Loucy (cell line): ENCODE results near the gene CMTM7.

Experiments
- H2AFZ ChIP-seq: fragments of 200-600 bp; sonication (generic); 2 replicates; pipeline ENCODE4 v1.6.0; 2016; ENCODE audit warnings: antibody characterized with exemption, mild to moderate bottlenecking, low read length, moderate library complexity
- H3F3A ChIP-seq: fragments of 200-600 bp; 2 replicates; pipeline ENCODE4 v1.6.0; 2016; ENCODE audit warnings: antibody characterized with exemption, low read depth, mild to moderate bottlenecking
- H3K27me3 ChIP-seq: fragments of 200-600 bp; sonication (generic); 2 replicates; pipeline ENCODE4 v1.6.1; 2014; ENCODE audit warnings: low read length, mild to moderate bottlenecking; ENCODE audit not compliant: insufficient read depth, poor library complexity, severe bottlenecking
- H3K36me3 ChIP-seq: fragments of 200-600 bp; sonication (generic); 2 replicates; pipeline ENCODE4 v1.6.1; 2016; ENCODE audit warnings: low read length; ENCODE audit not compliant: insufficient read depth
- H3K4me1 ChIP-seq: fragments of 200-600 bp; sonication (generic); 2 replicates; pipeline ENCODE4 v1.5.1; 2014; ENCODE audit warnings: low read length, mild to moderate bottlenecking; ENCODE audit not compliant: insufficient read depth, poor library complexity, severe bottlenecking
- H3K4me2 ChIP-seq: fragments of 200-600 bp; sonication (generic); 2 replicates; pipeline ENCODE4 v1.6.0; 2014; ENCODE audit warnings: antibody characterized with exemption, low read length, low read depth, mild to moderate bottlenecking; ENCODE audit not compliant: poor library complexity, severe bottlenecking
- H3K4me3 ChIP-seq: fragments of 200-600 bp; sonication (generic); 2 replicates; pipeline ENCODE4 v1.5.1; 2014; ENCODE audit warnings: low read length, mild to moderate bottlenecking, mixed read lengths; ENCODE audit not compliant: poor library complexity, severe bottlenecking
- H3K79me2 ChIP-seq: fragments of 200-600 bp; sonication (generic); 2 replicates; pipeline ENCODE4 v1.6.1; 2014; ENCODE audit warnings: low read length; ENCODE audit not compliant: insufficient read depth
- H3K9ac ChIP-seq: fragments of 200-600 bp; sonication (generic); 2 replicates; pipeline ENCODE4 v1.6.0; 2014; ENCODE audit warnings: mild to moderate bottlenecking, low read depth, low read length, moderate library complexity; ENCODE audit not compliant: poor library complexity, severe bottlenecking
- H3K9me2 ChIP-seq: fragments of 200-600 bp; sonication (generic); replicated peaks from 2 replicates; pipeline ENCODE4 v1.6.1; 2016; ENCODE audit warnings: low read depth, low read length, mixed read lengths
- H3K9me3 ChIP-seq: fragments of 200-600 bp; sonication (generic); 2 replicates; pipeline ENCODE4 v1.6.1; 2014; ENCODE audit warnings: mild to moderate bottlenecking, antibody characterized with exemption, low read length, low read depth; ENCODE audit not compliant: insufficient read depth
- H4K20me1 ChIP-seq: fragments of 200-600 bp; sonication (generic); 2 replicates; pipeline ENCODE4 v1.6.0; 2014; ENCODE audit warnings: antibody characterized with exemption, low read length, mild to moderate bottlenecking; ENCODE audit not compliant: insufficient read depth, poor library complexity, severe bottlenecking
- EZH2phosphoT487 ChIP-seq: fragments of 200-600 bp; IDR thresholded peaks from 2 replicates; pipeline ENCODE4 v1.6.1; 2018; ENCODE audit warnings: antibody characterized with exemption, mild to moderate bottlenecking, moderate library complexity, borderline replicate concordance
- TF ChIP-seq, protein P1 (sequence below): fragments of 200-600 bp; sonication (generic); conservative IDR thresholded peaks from 2 replicates; pipeline ENCODE4 v1.5.1; 2014; ENCODE audit warnings: mild to moderate bottlenecking, antibody characterized with exemption, low read length

Gene CMTM7

DNA sequence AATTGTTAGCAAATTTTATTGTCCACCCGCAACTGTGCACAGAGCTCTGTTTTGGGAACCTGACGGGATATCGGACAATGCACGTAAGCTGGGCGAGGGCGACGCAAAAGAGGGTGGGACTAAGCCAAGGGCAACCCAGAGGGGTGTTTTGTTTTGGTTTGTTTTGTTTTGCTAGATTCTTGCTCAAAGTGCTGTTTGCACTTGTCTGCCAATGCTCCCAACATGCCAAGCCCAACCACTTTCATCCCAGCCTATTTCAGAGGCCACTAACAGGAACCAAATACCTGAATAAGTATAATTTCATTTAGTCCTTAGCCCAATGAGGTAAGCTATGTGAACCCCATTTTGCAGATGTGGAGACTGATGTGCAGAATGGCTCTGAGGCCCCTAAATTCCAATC, 9.7 kb upstream of the CMTM7 start:
- H2AFZ ChIP-seq, result no peak overlapping the region
- H3F3A ChIP-seq, result no peaks in the 10 kb centered on the region
- H3K9me3 ChIP-seq, result no peaks in the 10 kb centered on the region
- H3K9me2 ChIP-seq, result no peaks in the 10 kb centered on the region
- no peaks in the 10 kb centered on the region for H3K4me1 ChIP-seq
- H3K4me2 ChIP-seq, result no peak overlapping the region
- no peaks in the 10 kb centered on the region for H3K36me3 ChIP-seq
- H3K79me2 ChIP-seq, result no peaks in the 10 kb centered on the region
- H3K4me3 ChIP-seq, result no peak overlapping the region
- no peaks in the 10 kb centered on the region for H4K20me1 ChIP-seq
- no peaks in the 10 kb centered on the region for H3K27me3 ChIP-seq
- H3K9ac ChIP-seq, result no peak overlapping the region
- TF ChIP-seq EZH2phosphoT487, result no peak
- TF ChIP-seq, protein P1, sequence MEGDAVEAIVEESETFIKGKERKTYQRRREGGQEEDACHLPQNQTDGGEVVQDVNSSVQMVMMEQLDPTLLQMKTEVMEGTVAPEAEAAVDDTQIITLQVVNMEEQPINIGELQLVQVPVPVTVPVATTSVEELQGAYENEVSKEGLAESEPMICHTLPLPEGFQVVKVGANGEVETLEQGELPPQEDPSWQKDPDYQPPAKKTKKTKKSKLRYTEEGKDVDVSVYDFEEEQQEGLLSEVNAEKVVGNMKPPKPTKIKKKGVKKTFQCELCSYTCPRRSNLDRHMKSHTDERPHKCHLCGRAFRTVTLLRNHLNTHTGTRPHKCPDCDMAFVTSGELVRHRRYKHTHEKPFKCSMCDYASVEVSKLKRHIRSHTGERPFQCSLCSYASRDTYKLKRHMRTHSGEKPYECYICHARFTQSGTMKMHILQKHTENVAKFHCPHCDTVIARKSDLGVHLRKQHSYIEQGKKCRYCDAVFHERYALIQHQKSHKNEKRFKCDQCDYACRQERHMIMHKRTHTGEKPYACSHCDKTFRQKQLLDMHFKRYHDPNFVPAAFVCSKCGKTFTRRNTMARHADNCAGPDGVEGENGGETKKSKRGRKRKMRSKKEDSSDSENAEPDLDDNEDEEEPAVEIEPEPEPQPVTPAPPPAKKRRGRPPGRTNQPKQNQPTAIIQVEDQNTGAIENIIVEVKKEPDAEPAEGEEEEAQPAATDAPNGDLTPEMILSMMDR, result no peak

DNA sequence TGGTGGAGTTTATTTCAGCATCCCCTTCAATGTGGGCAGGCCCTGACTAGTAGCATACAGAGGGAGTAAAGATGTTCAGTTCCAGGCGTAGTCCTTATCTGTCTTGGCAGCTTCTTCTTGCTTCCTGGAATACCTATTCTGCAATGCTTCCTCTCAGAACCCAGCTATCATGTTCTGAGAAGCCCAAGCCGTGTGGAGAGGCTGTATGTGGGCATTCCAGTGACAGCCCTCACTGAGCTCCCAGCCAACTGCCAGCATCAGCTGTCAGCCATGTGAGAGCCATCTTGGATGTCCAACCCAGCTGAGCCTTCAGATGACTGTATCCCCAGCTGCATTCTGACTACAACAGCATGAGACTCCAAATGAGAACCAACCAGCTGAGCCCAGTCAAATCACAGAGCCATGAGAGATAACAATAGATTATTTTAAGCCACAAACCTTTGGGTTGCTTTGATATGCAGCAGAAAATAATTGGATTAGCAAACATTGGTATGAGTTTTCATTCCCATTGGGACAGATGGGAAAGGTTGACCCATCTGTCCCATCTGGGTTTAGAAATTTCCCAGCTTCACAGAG, 8.4 kb upstream of the CMTM7 start:
- no peaks in the 10 kb centered on the region for H3K36me3 ChIP-seq
- TF ChIP-seq EZH2phosphoT487, result no peak
- TF ChIP-seq, protein P1, result no peak
- H3K4me3 ChIP-seq, result no peak overlapping the region
- no peaks in the 10 kb centered on the region for H3K79me2 ChIP-seq
- H3K9me2 ChIP-seq, result no peaks in the 10 kb centered on the region
- no peak overlapping the region for H2AFZ ChIP-seq
- H3K27me3 ChIP-seq, result no peaks in the 10 kb centered on the region
- no peaks in the 10 kb centered on the region for H3K4me1 ChIP-seq
- no peaks in the 10 kb centered on the region for H4K20me1 ChIP-seq
- H3K9me3 ChIP-seq, result no peaks in the 10 kb centered on the region
- H3F3A ChIP-seq, result no peaks in the 10 kb centered on the region
- H3K9ac ChIP-seq, result no peak overlapping the region
- no peak overlapping the region for H3K4me2 ChIP-seq

DNA sequence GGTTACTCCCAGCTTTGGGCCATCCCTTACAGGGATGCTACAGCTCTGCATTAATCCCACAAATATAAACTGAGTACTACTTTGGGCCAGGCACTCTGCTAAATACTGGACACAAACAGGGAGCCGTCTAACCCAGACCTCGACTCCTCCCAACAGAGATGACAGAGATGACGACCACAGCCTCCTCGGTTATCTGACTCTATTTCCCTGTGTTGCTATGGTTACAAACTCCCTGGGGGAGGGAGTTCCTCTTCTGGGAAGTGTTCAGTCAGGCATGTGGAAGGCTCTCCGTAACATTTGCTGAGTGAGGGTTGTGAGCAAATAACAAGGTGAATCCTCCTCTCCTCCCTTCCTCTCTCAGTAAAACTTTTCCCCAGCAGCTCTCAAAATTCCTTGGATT, 6.7 kb upstream of the CMTM7 start:
- Histone ChIP-seq H3K4me3 (no peak overlapping the region), H3K4me1 (no peaks in the 10 kb centered on the region), H3K9me3 (no peaks in the 10 kb centered on the region), H3K36me3 (no peaks in the 10 kb centered on the region), H3K9me2 (no peaks in the 10 kb centered on the region), H3K27me3 (no peaks in the 10 kb centered on the region), H2AFZ (no peak overlapping the region), H4K20me1 (no peaks in the 10 kb centered on the region), H3K4me2 (no peak overlapping the region), H3K79me2 (no peaks in the 10 kb centered on the region), H3K9ac (no peak overlapping the region), H3F3A (no peaks in the 10 kb centered on the region)
- TF ChIP-seq, protein P1, result no peak
